Karpas-422 (cell line): ENCODE results near the gene HOXA13. TPM values are rescaled to one million over a fixed set of nuclear protein-coding genes. Genes with fewer than 3 reads are reported as not detected.

ENCODE experiments used
- DNase-seq: peaks from one replicate; pipeline ENCODE4 v3.0.0-alpha.2; 2015
- H2AFZ ChIP-seq: fragments of 200-600 bp; sonication (generic); 2 replicates; pipeline ENCODE4 v1.6.1; 2014; ENCODE audit warnings: antibody characterized with exemption, low read length, mixed read lengths
- H3K27ac ChIP-seq: fragments of 200-600 bp; sonication (generic); 2 replicates; pipeline ENCODE4 v1.5.1; 2014; ENCODE audit warnings: mild to moderate bottlenecking, low read length, moderate library complexity
- H3K27me3 ChIP-seq: fragments of 200-600 bp; sonication (generic); 2 replicates; pipeline ENCODE4 v1.6.1; 2014; ENCODE audit warnings: low read length, mixed read lengths
- H3K36me3 ChIP-seq: fragments of 200-600 bp; sonication (generic); 2 replicates; pipeline ENCODE4 v1.6.1; 2014; ENCODE audit warnings: low read length, mixed read lengths; ENCODE audit not compliant: insufficient read depth
- H3K4me1 ChIP-seq: fragments of 200-600 bp; sonication (generic); 2 replicates; pipeline ENCODE4 v1.6.1; 2014; ENCODE audit warnings: mild to moderate bottlenecking, low read length, mixed read lengths
- H3K4me2 ChIP-seq: fragments of 200-600 bp; sonication (generic); 2 replicates; pipeline ENCODE4 v1.6.1; 2014; ENCODE audit warnings: low read length, low read depth, mild to moderate bottlenecking; ENCODE audit not compliant: poor library complexity, severe bottlenecking
- H3K4me3 ChIP-seq: fragments of 200-600 bp; sonication (generic); 2 replicates; pipeline ENCODE4 v1.5.1; 2014; ENCODE audit warnings: mild to moderate bottlenecking, antibody characterized with exemption, low read length, mixed read lengths
- H3K79me2 ChIP-seq: fragments of 200-600 bp; sonication (generic); 2 replicates; pipeline ENCODE4 v1.6.1; 2014; ENCODE audit warnings: mild to moderate bottlenecking, low read length, mixed read lengths
- H3K9ac ChIP-seq: fragments of 200-600 bp; sonication (generic); 2 replicates; pipeline ENCODE4 v1.6.0; 2014; ENCODE audit warnings: low read length
- H3K9me2 ChIP-seq: fragments of 200-600 bp; sonication (generic), shearing (Covaris generic); replicated peaks from 2 replicates; pipeline ENCODE4 v1.6.0; 2014; ENCODE audit warnings: mild to moderate bottlenecking, low read length, moderate library complexity; ENCODE audit not compliant: insufficient read depth
- H3K9me3 ChIP-seq: fragments of 300-700, 200-600 bp; sonication (generic); 2 replicates; pipeline ENCODE4 v1.6.1; 2014; ENCODE audit warnings: low read length, mixed read lengths
- H4K20me1 ChIP-seq: fragments of 200-600 bp; sonication (generic); 2 replicates; pipeline ENCODE4 v1.6.1; 2014; ENCODE audit warnings: mild to moderate bottlenecking, antibody characterized with exemption, low read length, low read depth; ENCODE audit not compliant: insufficient read depth
- total RNA-seq: library from RNA; depleted of rRNA; stranded (reverse); fragments of >200 nt; shearing (Covaris generic); gene quantifications from 2 replicates; pipeline ENCODE4 v1.2.3, GENCODE V29; 2014; ENCODE audit warnings: low replicate concordance

HOXA13 gene
- total RNA-seq, 1 experiment from 2014 or later: 0.07 TPM

- H3K27ac ChIP-seq: no peak overlapping the region
- H3K79me2 ChIP-seq: no peaks in the 10 kb centered on the region
- H3K9ac ChIP-seq: no peak overlapping the region
- H3K9me2 ChIP-seq: no peaks in the 10 kb centered on the region
- H3K36me3 ChIP-seq: no peaks in the 10 kb centered on the region
- no peaks in the 10 kb centered on the region; the same call in 1 of the 2 replicates for H3K4me1 ChIP-seq
- H3K4me3 ChIP-seq: no peak overlapping the region
- DNase-seq: no peak
- H3K27me3 ChIP-seq: no peaks in the 10 kb centered on the region
- no peak overlapping the region for H3K4me2 ChIP-seq
- no peaks in the 10 kb centered on the region for H4K20me1 ChIP-seq
- no peaks in the 10 kb centered on the region for H3K9me3 ChIP-seq
- H2AFZ ChIP-seq: no peak overlapping the region
Measured at GRCh38 chr7:27182285-27182841, 17.5 kb downstream of the HOXA13 start.

- H3K9me2 ChIP-seq: no peaks in the 10 kb centered on the region
- H3K4me2 ChIP-seq: no peak overlapping the region
- no peak overlapping the region for H2AFZ ChIP-seq
- no peaks in the 10 kb centered on the region for H3K27me3 ChIP-seq
- H3K9ac ChIP-seq: no peak overlapping the region
- no peak for DNase-seq
- no peaks in the 10 kb centered on the region; the same call in 1 of the 2 replicates for H3K4me1 ChIP-seq
- H3K27ac ChIP-seq: no peak overlapping the region
- H3K36me3 ChIP-seq: no peaks in the 10 kb centered on the region
- no peaks in the 10 kb centered on the region for H4K20me1 ChIP-seq
- no peaks in the 10 kb centered on the region for H3K9me3 ChIP-seq
- no peak overlapping the region for H3K4me3 ChIP-seq
- H3K79me2 ChIP-seq: no peaks in the 10 kb centered on the region
Measured at GRCh38 chr7:27181795-27182275, 18.1 kb downstream of the HOXA13 start.

GRCh38 chr7:27180431-27181420, 19.2 kb downstream of the HOXA13 start:
- Histone ChIP-seq H3K9ac (no peak overlapping the region), H3K9me3 (no peaks in the 10 kb centered on the region), H3K4me3 (no peak overlapping the region), H3K9me2 (no peaks in the 10 kb centered on the region), H3K4me2 (no peak overlapping the region), H3K27ac (no peak overlapping the region), H3K36me3 (no peaks in the 10 kb centered on the region), H3K4me1 (no peaks in the 10 kb centered on the region; the same call in 1 of the 2 replicates), H3K79me2 (no peaks in the 10 kb centered on the region), H4K20me1 (no peaks in the 10 kb centered on the region), H3K27me3 (no peaks in the 10 kb centered on the region), H2AFZ (no peak overlapping the region)
- no peak for DNase-seq

- Histone ChIP-seq H3K27me3 (no peaks in the 10 kb centered on the region), H3K27ac (no peak overlapping the region), H3K4me1 (no peaks in the 10 kb centered on the region; the same call in 1 of the 2 replicates), H3K9me2 (no peaks in the 10 kb centered on the region), H2AFZ (no peak overlapping the region), H3K4me3 (peak overlapping the region; percentile 57; the same call in 1 of the 2 replicates), H3K79me2 (no peaks in the 10 kb centered on the region), H4K20me1 (no peaks in the 10 kb centered on the region), H3K9me3 (no peaks in the 10 kb centered on the region), H3K9ac (no peak overlapping the region), H3K4me2 (peak overlapping the region; percentile 68), H3K36me3 (no peaks in the 10 kb centered on the region)
- DNase-seq: peak; percentile 84
Measured at GRCh38 chr7:27179503-27180430, 20.1 kb downstream of the HOXA13 start.

- no peaks in the 10 kb centered on the region for H3K9me3 ChIP-seq
- H3K9me2 ChIP-seq: no peaks in the 10 kb centered on the region
- H3K9ac ChIP-seq: no peak overlapping the region
- no peaks in the 10 kb centered on the region for H4K20me1 ChIP-seq
- H3K4me3 ChIP-seq: no peak overlapping the region
- no peak overlapping the region for H2AFZ ChIP-seq
- no peaks in the 10 kb centered on the region for H3K79me2 ChIP-seq
- DNase-seq: no peak
- H3K27me3 ChIP-seq: no peaks in the 10 kb centered on the region
- no peaks in the 10 kb centered on the region for H3K36me3 ChIP-seq
- no peaks in the 10 kb centered on the region; the same call in 1 of the 2 replicates for H3K4me1 ChIP-seq
- H3K4me2 ChIP-seq: no peak overlapping the region
- no peak overlapping the region for H3K27ac ChIP-seq
Measured at GRCh38 chr7:27179030-27179429, 20.9 kb downstream of the HOXA13 start.

- Histone ChIP-seq H4K20me1 (no peaks in the 10 kb centered on the region), H3K27me3 (no peaks in the 10 kb centered on the region), H3K9me3 (no peaks in the 10 kb centered on the region), H3K36me3 (no peaks in the 10 kb centered on the region), H3K4me2 (no peak overlapping the region), H3K4me1 (no peaks in the 10 kb centered on the region; the same call in 1 of the 2 replicates), H2AFZ (no peak overlapping the region), H3K79me2 (no peaks in the 10 kb centered on the region), H3K9ac (no peak overlapping the region), H3K9me2 (no peaks in the 10 kb centered on the region), H3K4me3 (no peak overlapping the region), H3K27ac (no peak overlapping the region)
- no peak for DNase-seq
Measured at GRCh38 chr7:27178366-27178765, 21.5 kb downstream of the HOXA13 start.

GRCh38 chr7:27177795-27178320, 22.0 kb downstream of the HOXA13 start:
- Histone ChIP-seq H2AFZ (no peak overlapping the region), H3K27ac (no peak overlapping the region), H3K4me2 (no peak overlapping the region), H3K4me1 (no peaks in the 10 kb centered on the region; the same call in 1 of the 2 replicates), H3K27me3 (no peaks in the 10 kb centered on the region), H3K79me2 (no peaks in the 10 kb centered on the region), H3K9ac (no peak overlapping the region), H3K4me3 (no peak overlapping the region), H4K20me1 (no peaks in the 10 kb centered on the region), H3K9me2 (no peaks in the 10 kb centered on the region), H3K9me3 (no peaks in the 10 kb centered on the region), H3K36me3 (no peaks in the 10 kb centered on the region)
- no peak for DNase-seq
